Measurements from ENCODE around the gene COMMD7.
"Not testable (repeated sequence)": the region's sequence is repeated elsewhere in the genome, so short reads cannot be mapped to it uniquely, and the experiment has no call there.

The COMMD7 gene

DNA sequence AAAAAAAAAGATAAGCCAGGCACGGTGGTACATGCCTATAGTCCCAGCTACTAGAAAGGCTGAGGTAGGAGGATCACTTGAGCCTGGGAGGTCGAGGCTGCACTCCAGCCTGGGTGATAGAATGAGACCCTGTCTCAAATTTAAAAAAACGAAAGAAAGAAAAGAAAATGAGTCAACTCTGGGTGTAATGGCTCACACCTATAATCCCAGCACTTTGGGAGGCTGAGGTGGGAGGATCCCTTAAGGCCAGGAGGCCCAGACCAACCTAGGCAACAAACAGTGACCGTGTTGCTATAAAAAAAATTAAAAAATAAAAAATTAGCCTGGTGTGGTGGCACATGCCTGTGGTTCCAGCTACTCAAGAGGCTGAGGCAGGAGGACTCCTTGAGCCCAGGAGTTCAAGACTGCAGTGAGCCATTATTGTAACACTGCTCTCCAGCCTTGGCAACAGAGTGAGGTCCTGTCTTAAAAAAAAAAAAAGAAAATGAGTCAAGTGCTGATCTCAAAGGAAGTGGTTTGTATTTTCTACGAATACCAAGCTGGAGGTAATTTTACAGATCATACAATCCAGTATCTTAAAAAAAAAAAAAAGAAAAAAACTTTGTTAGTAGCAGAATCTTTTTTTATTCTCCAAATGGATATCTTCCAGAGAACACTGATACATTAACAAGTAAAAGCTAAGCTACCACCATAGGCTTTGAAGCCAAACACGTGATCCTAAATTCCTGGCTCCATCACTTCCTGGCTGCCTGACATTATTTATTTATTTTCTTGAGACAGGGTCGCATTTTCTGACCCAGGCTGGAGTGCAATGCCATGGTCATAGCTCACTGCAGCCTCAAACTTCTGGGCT is 5.7 kb downstream of the COMMD7 start:
- DNase-seq (ENCODE audit: extremely low read depth in 1 of 2, low read depth in 1 of 2), result no peak

DNA sequence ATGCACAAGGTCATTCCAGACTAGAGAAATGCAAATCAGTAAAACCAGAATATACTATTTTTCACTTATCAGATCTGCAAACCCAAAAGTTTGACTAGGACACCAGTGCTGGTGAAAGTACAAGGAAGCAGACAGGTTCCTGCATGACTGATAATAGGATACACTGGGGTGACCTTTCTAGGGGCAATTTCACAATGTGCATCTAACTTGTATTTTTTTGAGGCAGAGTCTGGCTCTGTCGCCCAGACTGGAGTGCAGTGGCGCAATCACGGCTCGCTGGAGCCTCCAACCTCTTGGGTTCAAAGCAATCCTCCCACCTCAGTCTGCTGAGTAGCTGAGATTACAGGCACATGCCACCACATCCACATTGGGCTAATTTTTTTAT is 11.4 kb downstream of the COMMD7 start:
- no peak for DNase-seq (ENCODE audit: extremely low read depth in 1 of 2, low read depth in 1 of 2)

DNA sequence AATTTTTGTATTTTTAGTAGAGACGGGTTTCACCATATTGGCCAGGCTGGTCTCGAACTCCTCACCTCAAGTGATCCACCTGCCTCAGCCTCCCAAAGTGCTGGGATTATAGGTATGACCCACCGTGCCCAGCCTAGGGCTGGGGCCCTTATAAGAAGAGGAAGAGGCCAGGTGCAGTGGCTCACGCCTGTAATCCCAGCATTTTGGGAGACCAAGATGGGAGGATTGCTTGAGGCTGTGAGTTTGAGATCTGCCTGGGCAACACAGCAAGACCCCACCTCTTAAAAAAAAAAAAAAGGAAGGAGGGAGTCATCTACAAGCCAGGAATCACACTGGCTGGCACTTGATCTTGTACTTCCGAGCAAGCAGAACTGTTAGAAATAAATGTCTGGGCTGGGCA is 13.9 kb downstream of the COMMD7 start:
- DNase-seq (ENCODE audit: extremely low read depth in 1 of 2, low read depth in 1 of 2), result not testable (repeated sequence)

DNA sequence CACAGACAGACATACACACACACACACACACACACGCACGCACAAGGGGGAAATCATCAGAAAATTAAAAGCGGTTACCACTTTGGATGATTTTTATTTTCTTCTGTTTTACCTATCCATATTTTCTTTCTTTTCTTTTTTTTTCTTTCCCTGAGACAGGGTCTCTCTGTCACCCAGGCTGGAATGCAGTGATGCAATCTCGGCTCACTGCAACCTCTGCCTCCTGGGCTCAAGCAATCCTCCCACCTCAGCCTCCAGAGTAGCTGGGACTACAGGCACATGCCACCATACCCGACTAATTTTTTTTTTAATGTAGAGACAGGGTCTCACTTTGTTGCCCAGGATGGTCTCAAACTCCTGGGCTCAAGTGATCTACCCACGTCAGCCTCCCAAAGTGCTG is 14.8 kb downstream of the COMMD7 start:
- not testable (repeated sequence) for DNase-seq (ENCODE audit: extremely low read depth in 1 of 2, low read depth in 1 of 2)

DNA sequence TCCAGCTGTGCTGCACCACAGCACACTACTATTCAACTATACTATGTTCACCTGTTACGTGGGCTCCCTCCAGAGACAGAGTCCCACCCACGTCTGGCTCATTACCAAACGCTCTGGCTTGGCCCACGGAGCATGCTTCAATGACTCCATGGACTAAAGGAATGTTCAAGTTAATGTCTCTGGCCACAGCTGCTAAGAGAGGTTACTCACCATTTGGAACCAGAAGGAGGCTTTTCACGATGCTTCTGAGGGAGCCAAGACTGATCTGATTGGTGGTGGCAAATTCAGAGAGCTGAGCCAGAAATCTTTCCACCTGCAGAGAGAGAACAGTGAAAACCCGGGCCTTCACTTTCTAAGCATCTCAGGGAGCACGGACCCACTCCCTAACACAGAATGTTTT is 15.6 kb downstream of the COMMD7 start:
- no peak for DNase-seq (ENCODE audit: extremely low read depth in 1 of 2, low read depth in 1 of 2)

DNA sequence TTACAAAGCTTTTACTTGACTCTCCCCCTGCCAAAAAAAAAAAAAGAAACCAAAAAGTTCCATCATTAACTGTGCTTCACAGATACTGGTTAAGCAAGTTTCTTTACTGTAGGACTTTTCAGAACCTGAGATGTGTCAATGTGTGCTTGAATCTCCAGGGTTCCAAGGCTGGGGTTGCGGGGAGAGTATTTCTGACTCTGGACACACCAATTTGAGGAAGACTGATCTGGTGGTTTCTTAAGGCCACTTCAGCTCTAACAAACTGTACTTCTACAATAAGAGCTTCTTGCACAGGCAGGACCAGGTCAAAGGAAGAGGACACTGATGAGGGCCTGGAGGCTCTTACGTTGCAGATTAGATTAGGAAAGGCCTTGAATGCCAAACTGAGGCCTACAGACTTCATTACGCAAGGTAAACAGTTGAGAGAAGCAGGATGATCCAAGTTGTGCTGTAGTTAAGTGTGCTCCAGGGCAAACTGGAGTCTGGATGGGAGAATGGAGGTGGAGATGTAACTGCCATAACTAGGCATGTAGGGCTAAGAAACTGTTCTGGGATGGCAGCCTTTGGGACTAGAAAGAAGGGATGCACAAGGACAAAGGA is 24.4 kb downstream of the COMMD7 start:
- DNase-seq (ENCODE audit: extremely low read depth in 1 of 2, low read depth in 1 of 2), result no peak

DNA sequence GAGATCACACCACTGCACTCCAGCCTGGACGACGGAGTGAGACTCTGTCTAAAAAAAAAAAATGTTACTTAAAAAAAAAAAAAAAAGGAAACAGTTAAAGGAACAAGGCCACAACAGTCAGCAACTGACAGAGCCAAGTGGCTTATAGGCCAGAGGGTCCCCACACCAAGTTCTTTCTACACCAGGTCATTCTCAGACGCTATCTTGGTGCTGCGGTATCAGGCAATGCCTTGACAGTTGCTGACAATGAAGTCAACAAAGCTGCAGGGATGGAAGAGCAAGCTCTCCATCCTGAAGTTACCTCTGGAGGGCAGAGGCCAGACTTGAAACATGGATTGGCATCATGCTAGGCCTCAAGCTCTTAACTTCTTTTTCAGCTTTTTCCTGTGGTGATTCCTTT is 31.9 kb downstream of the COMMD7 start:
- DNase-seq (ENCODE audit: extremely low read depth in 1 of 2, low read depth in 1 of 2), result no peak

DNA sequence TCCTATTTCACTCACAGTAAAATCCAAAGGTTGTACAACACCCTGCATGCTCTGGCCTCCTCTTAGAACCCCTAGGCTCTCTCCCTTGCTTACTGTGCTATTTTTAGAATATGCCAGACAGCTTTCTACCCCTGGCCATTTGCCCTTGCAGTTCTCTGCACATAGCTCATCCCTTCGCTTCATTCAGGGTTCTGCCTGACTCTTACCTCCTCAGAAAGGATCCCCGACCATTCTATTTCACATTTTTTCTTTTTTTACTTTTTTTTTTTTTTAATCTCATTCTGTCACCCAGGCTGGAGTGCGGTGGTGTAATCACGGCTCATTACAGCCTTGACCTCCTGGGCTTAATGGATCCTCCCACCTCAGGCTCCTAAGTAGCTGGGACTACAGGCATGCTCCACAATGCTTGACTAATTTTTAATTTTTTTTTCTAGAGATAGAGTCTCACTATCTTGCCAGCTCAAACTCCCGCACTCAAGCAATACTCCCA is 33.6 kb downstream of the COMMD7 start:
- no peak for DNase-seq (ENCODE audit: extremely low read depth in 1 of 2, low read depth in 1 of 2)

DNA sequence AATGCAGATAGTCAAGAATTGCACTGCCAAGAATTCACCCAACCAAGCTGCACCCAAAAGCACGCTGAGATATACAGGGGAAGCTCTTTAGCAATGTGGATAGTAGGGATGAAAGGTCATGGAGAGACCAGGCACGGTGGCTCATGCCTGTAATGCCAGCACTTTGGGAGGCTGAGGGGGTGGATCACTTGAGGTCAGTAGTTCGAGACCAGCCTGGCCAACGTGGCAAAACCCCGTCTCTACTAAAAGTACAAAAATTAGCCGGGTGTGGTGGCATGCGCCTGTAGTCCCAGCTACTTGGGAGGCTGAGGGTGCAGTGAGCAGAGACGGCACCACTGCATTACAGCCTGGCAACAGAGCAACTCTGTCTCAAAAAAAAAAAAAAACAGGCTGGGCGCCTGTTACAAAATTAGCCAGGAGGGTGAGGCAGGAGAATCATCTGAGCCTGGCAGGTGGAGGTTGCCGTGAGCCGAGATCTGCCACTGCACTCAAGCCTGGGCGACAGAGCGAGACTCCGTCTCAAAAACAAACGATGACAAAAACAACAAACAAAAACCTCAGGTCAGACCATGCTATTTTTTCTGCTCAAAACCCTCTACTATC is 34.1 kb downstream of the COMMD7 start:
- not testable (repeated sequence) for DNase-seq (ENCODE audit: extremely low read depth in 1 of 2, low read depth in 1 of 2)

DNA sequence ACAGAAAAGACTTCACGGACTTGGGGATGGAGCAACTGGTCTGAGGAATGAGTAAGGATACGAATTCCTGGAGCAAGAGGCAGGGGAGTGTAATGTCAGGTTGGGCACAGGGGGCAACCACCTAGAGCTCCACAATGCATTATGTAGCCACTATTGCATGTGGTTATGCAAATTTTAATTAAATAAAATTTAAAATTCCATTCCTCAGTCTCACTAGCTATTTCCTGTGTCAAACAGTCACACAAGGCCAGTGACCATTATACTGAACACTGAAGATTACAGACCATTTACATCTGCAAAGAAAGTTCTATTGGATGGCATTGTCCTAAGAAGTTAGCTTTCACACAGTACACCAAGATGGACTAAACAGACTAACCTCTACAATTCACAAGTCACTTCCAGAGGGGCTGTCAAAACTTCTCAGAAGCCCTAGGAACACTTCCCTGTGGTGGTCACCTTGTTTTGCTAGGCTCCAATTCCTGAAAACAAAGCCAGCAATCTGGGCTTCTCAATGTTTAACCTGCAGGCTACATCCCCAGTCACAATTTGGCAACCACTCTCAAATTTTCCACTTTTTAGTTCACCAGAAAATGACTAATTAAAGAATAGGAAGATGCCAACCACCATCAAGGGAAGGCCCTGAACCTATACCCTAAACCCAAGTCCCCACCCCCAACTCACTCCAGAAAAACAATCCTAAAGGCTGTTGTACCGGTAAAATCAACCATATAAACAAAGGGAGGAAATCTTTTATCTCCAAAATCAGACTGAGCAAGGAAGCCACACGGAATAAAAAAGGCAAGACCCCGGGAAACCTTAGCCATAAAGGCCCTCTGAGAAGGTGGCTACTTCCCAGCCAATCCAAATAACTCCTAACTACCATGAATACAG is 35.3 kb downstream of the COMMD7 start:
- no peak for DNase-seq (ENCODE audit: extremely low read depth in 1 of 2, low read depth in 1 of 2)

DNA sequence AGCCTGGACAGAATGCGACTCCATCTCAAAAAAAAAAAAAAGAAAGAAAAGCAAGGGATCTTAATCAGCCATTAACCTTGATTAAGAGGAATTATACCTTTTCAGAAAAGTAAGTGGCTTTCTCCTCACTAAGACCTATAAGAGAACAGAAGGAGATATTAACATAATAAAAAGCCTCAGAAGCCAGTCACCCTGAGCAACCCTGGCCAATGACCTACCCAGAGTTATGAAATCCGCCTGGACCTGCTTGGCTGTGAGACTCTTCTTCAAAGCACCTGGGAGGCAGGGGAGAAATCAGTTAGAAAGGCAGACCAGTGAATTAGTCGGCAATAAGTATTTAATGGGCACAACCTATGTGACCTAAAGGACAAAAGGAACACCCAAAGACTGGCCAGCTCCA is 36.8 kb downstream of the COMMD7 start:
- no peak for DNase-seq (ENCODE audit: extremely low read depth in 1 of 2, low read depth in 1 of 2)

DNA sequence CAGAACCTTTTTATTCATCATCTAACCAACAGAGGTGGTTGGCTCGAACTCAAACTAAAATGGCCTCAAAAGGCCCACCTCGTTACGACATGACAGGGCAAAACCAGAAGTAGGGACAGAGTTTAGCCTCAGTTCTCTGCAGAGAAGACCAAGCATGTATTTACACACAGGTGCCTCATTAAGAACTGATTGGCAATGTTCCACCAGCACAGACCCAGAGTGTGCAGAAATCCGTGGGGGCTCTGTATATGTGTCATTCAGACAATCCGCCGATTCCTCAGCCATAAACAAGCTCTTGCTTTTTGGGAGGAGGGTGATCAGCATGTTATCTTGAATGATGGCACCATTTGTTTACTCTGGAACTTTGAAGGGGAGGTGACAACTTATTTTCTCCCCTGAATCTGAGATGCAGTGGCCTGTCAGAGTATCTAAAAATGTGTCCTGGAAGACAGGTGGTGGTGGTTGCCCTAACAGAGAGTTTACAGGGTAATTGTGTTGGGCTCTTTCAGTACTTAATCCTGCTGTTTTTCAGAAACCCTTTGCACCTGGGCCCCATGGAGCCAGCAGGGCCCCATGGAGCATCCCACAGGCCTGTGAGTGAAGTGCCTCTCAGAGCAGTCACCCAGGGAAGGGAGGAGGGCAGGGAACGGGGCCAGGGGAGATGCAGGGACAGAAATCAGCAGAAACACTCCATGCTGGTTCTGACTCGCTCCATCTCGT is 40.4 kb downstream of the COMMD7 start:
- no peak for DNase-seq (ENCODE audit: extremely low read depth in 1 of 2, low read depth in 1 of 2)

DNA sequence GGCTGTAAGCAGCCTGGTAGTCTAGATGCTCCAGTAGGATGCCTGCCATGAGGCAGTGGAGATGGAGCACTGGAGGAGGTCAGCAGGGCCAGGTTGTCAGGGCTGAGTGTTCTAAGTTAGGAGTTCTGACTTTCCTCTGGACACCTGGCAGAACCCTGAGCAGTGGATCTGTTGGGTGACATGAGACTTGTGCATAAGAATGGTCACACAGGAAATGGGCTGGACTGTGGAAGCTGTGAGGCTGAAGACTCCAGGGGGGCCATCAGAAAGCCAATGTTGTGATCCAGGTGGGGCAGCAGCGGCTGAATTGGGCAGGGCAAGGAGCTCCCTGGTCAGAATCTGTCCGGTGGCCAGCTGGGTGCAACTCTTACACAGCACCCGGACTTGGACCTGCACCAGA is 45.7 kb downstream of the COMMD7 start:
- no peak for DNase-seq (ENCODE audit: extremely low read depth in 1 of 2, low read depth in 1 of 2)

DNA sequence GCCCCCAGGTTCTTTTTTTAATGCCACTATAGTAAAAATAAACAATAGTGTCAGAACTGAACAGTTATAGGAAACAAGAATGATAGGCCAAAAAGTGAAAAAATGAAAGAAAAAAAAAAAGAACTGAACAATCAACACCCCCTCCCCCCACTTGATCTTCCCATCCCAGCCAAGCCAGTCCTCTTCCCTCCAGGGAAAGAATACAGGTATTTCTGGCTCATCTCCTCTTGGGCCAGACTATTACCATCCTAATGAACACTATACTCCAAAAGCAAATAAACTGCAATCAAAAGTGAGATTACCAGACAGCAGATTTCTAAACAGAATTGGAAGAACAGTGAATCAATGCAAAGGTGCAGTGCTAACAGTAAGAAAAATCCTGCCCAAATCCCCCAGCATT is 48.2 kb downstream of the COMMD7 start:
- no peak for DNase-seq (ENCODE audit: extremely low read depth in 1 of 2, low read depth in 1 of 2)

DNA sequence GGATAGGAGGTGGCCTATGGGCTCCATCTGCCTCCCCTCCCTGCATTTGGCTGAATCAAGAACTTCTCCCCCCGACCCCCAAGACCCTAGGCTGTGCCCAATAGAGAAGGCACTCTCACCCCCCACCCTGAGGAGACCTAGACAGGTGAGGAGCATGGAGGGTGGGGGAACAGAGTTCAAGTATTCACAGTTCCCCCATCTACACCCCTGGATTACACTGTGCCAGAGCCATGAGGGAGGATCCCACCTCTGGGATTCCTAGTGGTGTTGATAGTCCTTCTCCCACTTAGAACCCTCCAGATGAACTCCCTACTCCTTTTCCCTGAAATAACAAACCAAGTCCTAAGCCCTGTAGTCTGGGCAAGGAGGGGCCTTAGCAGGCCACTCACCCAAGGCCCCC is 54.3 kb downstream of the COMMD7 start:
- DNase-seq (ENCODE audit: extremely low read depth in 1 of 2, low read depth in 1 of 2), result not testable (repeated sequence)

DNA sequence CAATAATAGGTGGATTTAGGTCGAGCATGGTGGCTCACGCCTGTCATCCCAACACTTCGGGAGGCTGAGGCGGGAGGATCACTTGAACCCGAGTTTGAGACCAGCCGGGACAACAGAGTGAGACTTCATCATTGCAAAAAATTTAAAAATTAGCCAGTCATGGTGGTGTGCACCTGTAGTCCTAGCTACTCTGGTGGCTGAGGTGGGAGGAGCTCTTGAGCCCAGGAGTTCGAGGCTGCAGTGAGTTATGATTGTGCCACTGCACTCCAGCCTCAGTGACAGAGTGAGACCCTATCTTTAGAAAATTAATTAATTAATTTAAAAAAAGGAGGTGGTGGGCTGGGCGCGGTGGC is 56.1 kb downstream of the COMMD7 start:
- no peak for DNase-seq (ENCODE audit: extremely low read depth in 1 of 2, low read depth in 1 of 2)

DNA sequence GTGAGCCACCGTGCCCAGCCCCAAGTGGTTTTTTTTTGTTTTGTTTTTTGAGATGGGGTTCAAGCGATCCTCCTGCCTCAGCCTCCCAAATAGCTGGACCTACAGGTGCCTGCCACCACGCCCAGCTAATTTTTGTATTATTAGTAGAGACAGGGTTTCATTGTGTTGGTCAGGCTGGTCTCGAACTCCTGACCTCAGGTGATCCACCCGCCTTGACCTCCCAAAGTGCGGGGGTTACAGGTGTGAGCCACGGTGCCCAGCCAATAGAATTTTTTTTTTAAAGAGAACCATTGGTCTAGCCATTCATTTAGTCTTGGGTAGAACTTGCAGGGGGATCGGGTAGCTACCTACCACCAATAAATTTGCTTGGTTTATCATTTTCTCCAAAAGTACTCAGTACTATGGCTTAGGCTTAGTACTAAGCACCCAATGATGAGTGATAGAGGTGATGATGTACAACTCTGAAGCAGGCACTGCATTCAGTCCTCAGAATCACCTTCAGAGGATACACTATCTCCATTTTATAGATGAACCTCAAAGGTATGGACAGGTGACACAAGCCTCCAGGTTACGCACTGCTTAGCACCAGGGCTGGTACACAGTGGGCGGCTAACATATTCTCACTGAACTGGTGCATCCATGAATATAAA is 56.6 kb downstream of the COMMD7 start:
- DNase-seq (ENCODE audit: extremely low read depth in 1 of 2, low read depth in 1 of 2), result no peak

DNA sequence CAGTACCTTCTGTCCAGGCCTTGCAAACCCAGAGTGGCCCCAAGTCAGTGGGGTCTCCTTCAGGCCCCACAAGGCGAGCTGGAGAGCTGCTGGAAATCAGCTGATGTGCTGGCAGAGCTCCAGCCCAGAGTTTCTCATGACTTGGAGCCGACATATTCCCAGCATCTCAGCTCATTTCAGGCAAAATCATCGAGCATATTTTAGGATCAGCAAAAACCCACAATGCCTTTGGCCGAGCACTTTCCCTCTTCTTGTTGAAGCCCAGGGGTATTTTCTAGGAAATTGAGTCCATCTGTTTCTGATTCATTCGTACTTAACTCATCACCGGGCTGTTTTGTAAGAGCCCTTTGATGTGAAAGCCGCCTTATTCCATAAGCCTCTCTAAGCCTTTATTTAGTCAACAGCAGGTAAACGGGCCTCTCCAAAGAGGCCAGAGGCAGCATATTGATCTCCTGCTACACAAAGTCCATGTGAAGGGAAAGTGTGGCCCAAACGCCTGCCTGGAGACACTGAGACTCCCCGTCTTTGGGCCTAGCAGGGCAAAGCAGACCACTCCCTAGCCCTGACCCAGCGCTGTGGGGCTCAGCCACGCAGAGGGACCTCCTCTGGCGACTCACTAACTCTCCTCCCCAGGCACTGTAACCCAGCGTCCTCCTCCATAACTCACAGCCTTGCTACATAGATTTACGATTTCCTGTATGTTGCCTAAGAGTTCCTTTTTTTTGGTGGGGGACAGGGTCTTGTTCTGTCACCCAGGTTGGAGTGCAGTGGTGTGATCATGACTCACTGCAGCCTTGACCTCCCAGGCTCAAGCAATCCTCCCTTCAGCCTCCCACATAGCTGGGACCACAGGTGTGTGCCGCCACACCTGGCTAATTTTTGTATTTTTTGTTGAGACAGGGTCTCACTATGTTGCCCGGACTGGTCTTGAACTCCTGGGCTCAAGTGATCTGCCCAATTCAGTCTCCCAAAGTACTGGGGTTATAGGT is 57.4 kb downstream of the COMMD7 start:
- DNase-seq (ENCODE audit: extremely low read depth in 1 of 2, low read depth in 1 of 2), result no peak

DNA sequence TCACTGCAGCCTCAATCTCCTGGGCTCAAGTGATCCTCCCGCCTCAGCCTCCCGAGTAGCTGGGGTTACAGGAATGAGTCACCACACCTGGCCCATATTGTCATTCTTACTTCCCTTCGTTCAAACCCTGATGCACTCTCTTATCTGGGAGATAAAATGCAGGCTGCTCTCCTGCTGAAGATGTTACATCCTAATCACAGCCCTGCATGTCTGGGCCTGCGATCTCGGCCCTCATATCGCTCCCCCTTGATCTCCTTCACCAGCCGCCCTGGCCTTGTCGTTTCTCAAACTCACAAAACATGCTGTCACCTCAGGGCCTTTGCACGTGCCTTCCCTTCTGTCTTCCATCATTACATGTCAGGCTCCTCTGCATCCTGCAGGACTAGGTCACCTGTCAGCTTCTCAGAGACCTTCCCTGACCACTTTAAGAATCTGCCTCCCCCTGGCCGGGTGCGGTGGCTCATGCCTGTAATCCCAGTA is 60.7 kb downstream of the COMMD7 start:
- DNase-seq (ENCODE audit: extremely low read depth in 1 of 2, low read depth in 1 of 2), result no peak

All from stimulated activated CD8-positive, alpha-beta memory T cell treated with anti-CD3 and anti-CD28 coated beads, Interleukin-7, amount 100 ng/mL, for 48 hours (primary cell).